PFSK-1 (cell line): ENCODE measurements around the gene SMAD3.

Experiments
- FOXP2 ChIP-seq: optimal IDR thresholded peaks from 2 replicates; pipeline ENCODE3; 2011; ENCODE audit warnings: borderline replicate concordance, control low read depth, inconsistent platforms; ENCODE audit not compliant: insufficient read depth; ENCODE audit errors: extremely low read length, extremely low read depth
- POLR2AphosphoS5 ChIP-seq: IDR thresholded peaks from 2 replicates; pipeline ENCODE4 v1.6.1; 2012; ENCODE audit warnings: low read depth, mild to moderate bottlenecking, control low read depth, low read length, moderate library complexity
- SIN3A ChIP-seq: IDR thresholded peaks from 2 replicates; pipeline ENCODE4 v1.6.1; 2012; ENCODE audit warnings: mild to moderate bottlenecking, low read length, moderate library complexity, borderline replicate concordance; ENCODE audit not compliant: insufficient read depth
- TAF1 ChIP-seq: IDR thresholded peaks from 2 replicates; pipeline ENCODE4 v1.6.1; 2012; ENCODE audit warnings: low read length, control low read depth, borderline replicate concordance; ENCODE audit not compliant: insufficient read depth
- TF ChIP-seq, protein P1 (sequence below), 2 experiments: IDR thresholded peaks; 2 replicates each; pipeline versions ENCODE4 v1.6.1 to v1.8.0; 2011 to 2012; ENCODE audit warnings: low read depth in 2 of 2, low read length in 2 of 2, control low read depth in 1 of 2, inconsistent platforms in 1 of 2, mild to moderate bottlenecking in 1 of 2, moderate library complexity in 1 of 2; ENCODE audit not compliant: insufficient read depth in 1 of 2

The SMAD3 gene

DNA sequence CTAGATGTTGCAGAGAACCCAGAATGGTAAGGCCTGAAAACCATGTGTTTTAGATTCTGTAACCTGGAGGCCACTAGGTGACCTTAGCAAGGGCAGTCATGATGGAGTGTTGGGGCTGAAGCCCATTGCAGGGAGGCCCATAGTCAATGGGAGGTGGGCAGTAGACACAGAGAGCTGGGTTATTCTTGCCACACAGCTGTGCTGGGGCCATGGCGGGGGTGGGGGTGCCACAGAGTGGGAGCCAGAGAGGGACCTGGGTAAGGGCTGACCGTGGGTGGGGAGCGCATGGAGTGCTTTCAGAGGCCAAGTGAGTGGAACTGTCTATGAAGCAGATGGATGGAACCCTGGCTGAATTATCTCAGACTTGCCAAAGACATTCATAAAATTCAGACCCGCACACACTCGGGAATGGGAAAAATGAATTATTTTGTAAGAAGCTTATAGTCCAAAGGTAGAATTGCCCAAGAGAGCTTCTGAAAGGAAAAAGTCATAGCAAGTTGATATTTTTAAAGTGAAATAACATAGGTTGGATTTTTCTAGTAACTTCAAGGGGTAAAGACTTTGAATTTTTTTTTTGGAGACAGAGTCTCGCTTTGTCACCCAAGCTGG is 53.9 kb downstream of the SMAD3 start:
- TF ChIP-seq, protein P1, sequence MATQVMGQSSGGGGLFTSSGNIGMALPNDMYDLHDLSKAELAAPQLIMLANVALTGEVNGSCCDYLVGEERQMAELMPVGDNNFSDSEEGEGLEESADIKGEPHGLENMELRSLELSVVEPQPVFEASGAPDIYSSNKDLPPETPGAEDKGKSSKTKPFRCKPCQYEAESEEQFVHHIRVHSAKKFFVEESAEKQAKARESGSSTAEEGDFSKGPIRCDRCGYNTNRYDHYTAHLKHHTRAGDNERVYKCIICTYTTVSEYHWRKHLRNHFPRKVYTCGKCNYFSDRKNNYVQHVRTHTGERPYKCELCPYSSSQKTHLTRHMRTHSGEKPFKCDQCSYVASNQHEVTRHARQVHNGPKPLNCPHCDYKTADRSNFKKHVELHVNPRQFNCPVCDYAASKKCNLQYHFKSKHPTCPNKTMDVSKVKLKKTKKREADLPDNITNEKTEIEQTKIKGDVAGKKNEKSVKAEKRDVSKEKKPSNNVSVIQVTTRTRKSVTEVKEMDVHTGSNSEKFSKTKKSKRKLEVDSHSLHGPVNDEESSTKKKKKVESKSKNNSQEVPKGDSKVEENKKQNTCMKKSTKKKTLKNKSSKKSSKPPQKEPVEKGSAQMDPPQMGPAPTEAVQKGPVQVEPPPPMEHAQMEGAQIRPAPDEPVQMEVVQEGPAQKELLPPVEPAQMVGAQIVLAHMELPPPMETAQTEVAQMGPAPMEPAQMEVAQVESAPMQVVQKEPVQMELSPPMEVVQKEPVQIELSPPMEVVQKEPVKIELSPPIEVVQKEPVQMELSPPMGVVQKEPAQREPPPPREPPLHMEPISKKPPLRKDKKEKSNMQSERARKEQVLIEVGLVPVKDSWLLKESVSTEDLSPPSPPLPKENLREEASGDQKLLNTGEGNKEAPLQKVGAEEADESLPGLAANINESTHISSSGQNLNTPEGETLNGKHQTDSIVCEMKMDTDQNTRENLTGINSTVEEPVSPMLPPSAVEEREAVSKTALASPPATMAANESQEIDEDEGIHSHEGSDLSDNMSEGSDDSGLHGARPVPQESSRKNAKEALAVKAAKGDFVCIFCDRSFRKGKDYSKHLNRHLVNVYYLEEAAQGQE (IDR thresholded peaks at IDR 0.05; ENCODE audit: insufficient read depth in 1 of 2, low read depth in 2 of 2, low read length in 2 of 2), result no peak
- TF ChIP-seq POLR2AphosphoS5 (no peak), SIN3A (no peak), FOXP2 (no peak), TAF1 (no peak)

DNA sequence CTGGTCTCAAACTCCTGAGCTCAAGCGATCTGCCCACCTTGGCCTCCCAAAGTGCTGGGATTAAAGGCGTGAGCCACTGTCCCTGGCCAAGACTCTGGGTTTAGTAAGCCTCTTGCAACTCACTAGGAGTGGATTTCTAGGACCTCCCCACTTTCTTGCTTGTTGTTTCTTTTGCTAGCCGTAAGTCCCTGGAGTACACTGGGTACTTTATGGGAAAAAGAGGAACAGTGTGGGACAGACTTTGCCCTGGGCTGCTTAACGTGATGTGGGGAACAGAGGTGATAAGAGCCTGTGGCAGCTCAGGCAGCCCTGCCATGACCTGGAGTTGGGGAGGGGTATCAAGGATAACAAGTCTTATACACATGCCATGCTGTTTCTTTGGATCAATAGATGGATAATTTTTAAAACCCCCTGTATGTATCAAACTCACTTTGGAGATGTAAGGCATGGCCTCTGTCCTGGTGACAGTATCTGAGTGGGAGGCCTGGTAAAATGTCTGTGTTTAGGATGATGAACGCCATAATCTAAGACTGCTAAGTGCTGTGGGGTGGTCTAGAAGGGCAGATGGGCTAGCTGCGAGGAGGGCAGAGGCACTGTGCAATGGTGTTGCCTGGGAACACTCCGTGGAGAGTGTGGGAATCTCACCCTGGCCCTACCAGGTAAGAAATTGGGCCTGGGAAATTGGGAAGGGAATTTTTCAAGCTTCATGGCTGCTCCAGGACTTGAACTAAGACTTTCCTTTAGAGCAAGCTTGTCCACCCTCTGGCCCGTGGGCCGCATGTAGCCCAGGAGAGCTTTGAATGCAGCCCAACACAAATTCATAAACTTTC is 54.8 kb downstream of the SMAD3 start:
- TF ChIP-seq FOXP2 (no peak), POLR2AphosphoS5 (no peak), SIN3A (no peak), TAF1 (no peak)
- TF ChIP-seq, protein P1 (IDR thresholded peaks at IDR 0.05; ENCODE audit: insufficient read depth in 1 of 2, low read depth in 2 of 2, low read length in 2 of 2), result no peak

DNA sequence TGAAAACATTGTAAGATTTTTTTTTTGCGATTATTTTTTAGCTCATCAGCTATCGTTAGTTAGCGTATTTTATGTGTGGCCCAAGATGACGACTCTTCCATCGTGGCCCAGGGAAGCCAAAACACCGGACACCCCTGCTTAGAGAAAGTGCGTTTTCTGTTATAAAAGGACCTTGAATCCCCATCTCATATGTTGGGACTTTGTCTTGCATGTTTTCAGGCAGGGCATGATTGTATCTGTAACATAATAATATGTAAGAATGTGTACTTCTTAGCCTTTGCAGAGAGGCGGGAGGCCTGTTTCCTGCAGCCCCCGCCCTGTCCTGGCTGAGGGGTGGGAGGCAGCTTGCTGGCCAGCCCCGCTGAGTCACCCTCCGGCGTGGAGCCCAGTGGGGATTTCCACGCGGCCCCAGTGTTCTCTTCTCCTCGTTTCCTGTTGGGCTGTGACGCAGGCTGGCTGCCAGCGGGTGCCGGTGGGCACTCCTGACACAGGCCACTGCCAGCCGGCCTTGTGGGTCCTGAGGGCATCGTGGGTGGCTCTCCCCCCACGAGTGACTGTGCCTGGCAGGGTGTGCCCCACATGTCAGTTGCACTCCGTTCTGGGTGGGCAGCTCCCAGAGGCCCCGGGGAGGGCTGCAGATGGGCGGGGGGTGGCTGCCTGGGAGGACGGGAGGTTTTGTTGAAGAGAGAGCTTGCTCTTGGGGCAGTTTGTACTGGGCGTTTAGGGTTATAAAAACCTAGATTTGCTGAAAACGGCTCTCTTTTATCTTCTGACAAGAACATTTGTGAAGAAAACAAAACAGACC is 55.6 kb downstream of the SMAD3 start:
- TF ChIP-seq SIN3A, result no peak
- TF ChIP-seq, protein P1 (IDR thresholded peaks at IDR 0.05; ENCODE audit: insufficient read depth in 1 of 2, low read depth in 2 of 2, low read length in 2 of 2), result peak in 1 of 2 experiments; percentile 18; a peak in 1 of 4 replicates
- TF ChIP-seq FOXP2, result peak; percentile 51

DNA sequence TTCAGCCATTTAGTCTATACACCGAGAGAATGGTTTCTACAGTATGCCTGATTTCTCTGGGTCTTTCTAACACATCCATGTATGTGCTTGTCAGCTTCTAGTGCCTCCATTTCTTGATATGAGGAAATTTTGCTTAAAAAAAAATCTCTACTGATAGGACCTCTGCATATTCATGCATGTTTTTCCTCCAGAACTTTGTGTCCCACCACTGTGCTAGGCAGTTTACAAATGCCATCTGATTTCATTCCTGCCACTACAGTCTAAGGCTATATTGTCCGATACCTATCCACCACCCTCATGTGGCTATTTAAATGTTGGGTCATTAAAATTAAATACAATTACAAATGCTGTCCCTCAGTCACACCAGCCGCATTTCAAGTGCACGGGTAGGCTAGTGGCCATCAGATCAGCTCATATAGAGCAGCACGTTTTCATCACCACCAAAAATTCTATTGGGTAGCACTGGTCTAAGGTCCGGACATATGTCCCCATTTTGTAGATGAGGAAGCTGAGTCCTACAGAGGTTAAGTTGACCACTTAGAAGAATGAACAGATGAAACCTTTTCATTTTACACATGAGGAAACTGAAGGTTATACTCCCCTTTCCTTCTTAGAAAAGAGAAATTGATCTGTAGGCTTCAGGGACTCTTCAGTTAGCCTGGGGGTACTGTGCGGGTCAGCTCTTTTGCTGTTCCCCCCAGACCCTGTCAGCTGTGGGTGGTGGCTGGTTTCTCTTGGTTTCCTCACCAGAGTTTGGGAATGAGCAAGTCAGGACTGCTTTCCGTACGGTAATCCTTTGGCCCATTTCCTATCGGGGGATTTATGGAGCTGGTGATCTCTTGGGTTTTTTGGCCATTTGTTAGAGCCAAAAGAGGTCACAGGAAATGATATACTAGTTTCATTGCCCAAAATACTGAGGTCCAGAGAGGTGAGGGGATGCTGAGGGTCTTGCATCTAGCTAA is 56.5 kb downstream of the SMAD3 start:
- TF ChIP-seq POLR2AphosphoS5 (no peak), FOXP2 (no peak), TAF1 (no peak), SIN3A (no peak)
- TF ChIP-seq, protein P1 (IDR thresholded peaks at IDR 0.05; ENCODE audit: insufficient read depth in 1 of 2, low read depth in 2 of 2, low read length in 2 of 2), result no peak
